ENCODE data around the gene NDC1.
A peak's percentile ranks its signal among the peaks of the same experiment; 100 is the strongest.

Gene NDC1

GRCh38 chr1:53725238-53725689, 112.8 kb downstream of the NDC1 start:
- Histone ChIP-seq H3K27me3 (replicated peaks; ENCODE audit: control insufficient read depth, insufficient read depth, low read length) (no peaks in the 10 kb centered on the region; the same call in 1 of the 2 replicates), H3K4me3 (replicated peaks; ENCODE audit: low read depth, low read length) (no peak overlapping the region), H3K36me3 (ENCODE audit: control insufficient read depth, insufficient read depth, low read length) (no peaks in the 10 kb centered on the region)
- TF ChIP-seq, protein P1, sequence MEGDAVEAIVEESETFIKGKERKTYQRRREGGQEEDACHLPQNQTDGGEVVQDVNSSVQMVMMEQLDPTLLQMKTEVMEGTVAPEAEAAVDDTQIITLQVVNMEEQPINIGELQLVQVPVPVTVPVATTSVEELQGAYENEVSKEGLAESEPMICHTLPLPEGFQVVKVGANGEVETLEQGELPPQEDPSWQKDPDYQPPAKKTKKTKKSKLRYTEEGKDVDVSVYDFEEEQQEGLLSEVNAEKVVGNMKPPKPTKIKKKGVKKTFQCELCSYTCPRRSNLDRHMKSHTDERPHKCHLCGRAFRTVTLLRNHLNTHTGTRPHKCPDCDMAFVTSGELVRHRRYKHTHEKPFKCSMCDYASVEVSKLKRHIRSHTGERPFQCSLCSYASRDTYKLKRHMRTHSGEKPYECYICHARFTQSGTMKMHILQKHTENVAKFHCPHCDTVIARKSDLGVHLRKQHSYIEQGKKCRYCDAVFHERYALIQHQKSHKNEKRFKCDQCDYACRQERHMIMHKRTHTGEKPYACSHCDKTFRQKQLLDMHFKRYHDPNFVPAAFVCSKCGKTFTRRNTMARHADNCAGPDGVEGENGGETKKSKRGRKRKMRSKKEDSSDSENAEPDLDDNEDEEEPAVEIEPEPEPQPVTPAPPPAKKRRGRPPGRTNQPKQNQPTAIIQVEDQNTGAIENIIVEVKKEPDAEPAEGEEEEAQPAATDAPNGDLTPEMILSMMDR (IDR thresholded peaks at IDR 0.05; ENCODE audit: insufficient read depth, low read length, poor library complexity, severe bottlenecking) = peak; percentile 12
- DNase-seq (ENCODE audit: extremely low read depth, insufficient read length) = no peak

GRCh38 chr1:53722025-53722424, 116.1 kb downstream of the NDC1 start:
- TF ChIP-seq, protein P1 (IDR thresholded peaks at IDR 0.05; ENCODE audit: insufficient read depth, low read length, poor library complexity, severe bottlenecking) = no peak
- no peaks in the 10 kb centered on the region; the same call in 1 of the 2 replicates for H3K27me3 ChIP-seq (replicated peaks; ENCODE audit: control insufficient read depth, insufficient read depth, low read length)
- no peak overlapping the region for H3K4me3 ChIP-seq (replicated peaks; ENCODE audit: low read depth, low read length)
- no peak for DNase-seq (ENCODE audit: extremely low read depth, insufficient read length)
- H3K36me3 ChIP-seq (ENCODE audit: control insufficient read depth, insufficient read depth, low read length) = no peaks in the 10 kb centered on the region

GRCh38 chr1:53721088-53721487, 117.0 kb downstream of the NDC1 start:
- Histone ChIP-seq H3K4me3 (replicated peaks; ENCODE audit: low read depth, low read length) (no peak overlapping the region), H3K36me3 (ENCODE audit: control insufficient read depth, insufficient read depth, low read length) (no peaks in the 10 kb centered on the region), H3K27me3 (replicated peaks; ENCODE audit: control insufficient read depth, insufficient read depth, low read length) (no peaks in the 10 kb centered on the region; the same call in 1 of the 2 replicates)
- TF ChIP-seq, protein P1 (IDR thresholded peaks at IDR 0.05; ENCODE audit: insufficient read depth, low read length, poor library complexity, severe bottlenecking) = no peak
- DNase-seq (ENCODE audit: extremely low read depth, insufficient read length) = no peak

- TF ChIP-seq, protein P1 (IDR thresholded peaks at IDR 0.05; ENCODE audit: insufficient read depth, low read length, poor library complexity, severe bottlenecking) = no peak
- no peak for DNase-seq (ENCODE audit: extremely low read depth, insufficient read length)
- H3K36me3 ChIP-seq (ENCODE audit: control insufficient read depth, insufficient read depth, low read length) = no peaks in the 10 kb centered on the region
- H3K27me3 ChIP-seq (replicated peaks; ENCODE audit: control insufficient read depth, insufficient read depth, low read length) = peaks cover 1% of the 10 kb centered on the region
- H3K4me3 ChIP-seq (replicated peaks; ENCODE audit: low read depth, low read length) = no peak overlapping the region
Measured at GRCh38 chr1:53719469-53719868, 118.6 kb downstream of the NDC1 start.

DNA sequence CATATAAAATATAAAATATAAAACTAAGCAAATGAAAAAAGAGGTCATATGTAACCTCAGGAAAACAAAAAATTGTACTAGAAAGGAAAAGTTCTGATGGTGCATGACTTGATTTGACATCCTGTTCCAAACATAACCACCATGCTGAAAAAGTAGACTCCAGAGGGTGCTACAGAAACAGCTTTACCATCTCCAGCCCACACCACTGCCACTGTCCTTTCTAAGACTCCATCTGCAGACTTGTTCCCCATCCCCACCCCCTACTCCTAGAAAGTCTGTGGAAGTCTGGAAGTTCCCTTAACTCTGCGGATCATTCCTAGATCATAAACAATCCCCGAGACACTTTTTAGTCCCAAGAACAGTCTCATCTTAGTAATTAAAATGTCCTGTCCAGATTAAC, 119.7 kb downstream of the NDC1 start:
- DNase-seq (ENCODE audit: extremely low read depth, insufficient read length) = no peak
- TF ChIP-seq, protein P1 (IDR thresholded peaks at IDR 0.05; ENCODE audit: insufficient read depth, low read length, poor library complexity, severe bottlenecking) = no peak
- Histone ChIP-seq H3K27me3 (replicated peaks; ENCODE audit: control insufficient read depth, insufficient read depth, low read length) (peaks cover 1% of the 10 kb centered on the region), H3K4me3 (replicated peaks; ENCODE audit: low read depth, low read length) (no peak overlapping the region), H3K36me3 (ENCODE audit: control insufficient read depth, insufficient read depth, low read length) (no peaks in the 10 kb centered on the region)
